HepG2 (cell line): Measurements from ENCODE around the gene NEMF. TPM values are rescaled to one million over a fixed set of nuclear protein-coding genes. Genes with fewer than 3 reads are reported as not detected.

Source experiments
- ATAC-seq: fragments of 200-7000 bp; cut with Tn5 transposase; 3 replicates; pipeline ENCODE4 v1.9.1; 2020; ENCODE audit warnings: mild to moderate bottlenecking, moderate library complexity
- BruUV-seq: library from RNA; stranded (reverse); fragments of 400-500 nt; replicated peaks from 2 replicates; lab custom pipeline; 2021; lab: Mats Ljungman, UMichigan
- CTCF ChIA-PET: fragments of 300-600 bp; formaldehyde crosslinking; extraction: SDS; loops from one replicate; lab custom pipeline; 2021; ENCODE audit warnings: low total read pairs, inconsistent platforms, low intra/inter-chr PET ratio; lab: Yijun Ruan, JAX
- POLR2A ChIA-PET: fragments of 350-600 bp; sonication (Branson Sonifier 250); formaldehyde crosslinking; loops from one replicate; lab custom pipeline; 2020; ENCODE audit warnings: antibody characterized with exemption, inconsistent platforms; lab: Yijun Ruan, JAX
- DNase-seq: peaks from one replicate; pipeline ENCODE4 v3.0.0-alpha.2; 2015; ENCODE audit warnings: low spot score
- FAIRE-seq: peaks from 3 replicates; lab custom pipeline; 2011; peaks lifted over from hg19 to GRCh38; lab: Jason Lieb, UNC
- H2AFZ ChIP-seq: one replicate; pipeline ENCODE4 v1.6.1; 2011; ENCODE audit warnings: low read length, inconsistent platforms
- H3K27ac ChIP-seq: fragments of 300-600 bp; 3 replicates; pipeline ENCODE4 v1.8.0; 2011; ENCODE audit warnings: mixed run types, mild to moderate bottlenecking, mixed read lengths, low read length, inconsistent platforms; ENCODE audit not compliant: insufficient read depth; ENCODE audit errors: extremely low read length
- H3K27me3 ChIP-seq, 2 experiments: fragments of 200-600 bp in 1 of 2; 2 replicates in 1 of 2; 3 replicates in 1 of 2; pipeline versions ENCODE4 v1.6.0 to v1.8.0; 2011; ENCODE audit warnings: low read length in 2 of 2, mild to moderate bottlenecking in 2 of 2, moderate library complexity in 2 of 2, inconsistent platforms in 1 of 2; ENCODE audit not compliant: insufficient read depth in 2 of 2, control insufficient read depth in 1 of 2
- H3K36me3 ChIP-seq, 2 experiments: fragments of 200-600 bp in 1 of 2; replicated peaks in 1 of 2; 2 replicates in 1 of 2; 3 replicates in 1 of 2; pipeline versions ENCODE4 v1.5.1 to v1.8.0; 2011; ENCODE audit warnings: low read length in 2 of 2, inconsistent platforms in 1 of 2; ENCODE audit not compliant: insufficient read depth in 2 of 2, control insufficient read depth in 1 of 2
- H3K4me1 ChIP-seq: 2 replicates; pipeline ENCODE4 v1.5.1; 2012; ENCODE audit warnings: low read length, inconsistent platforms; ENCODE audit not compliant: insufficient read depth
- H3K4me2 ChIP-seq: 2 replicates; pipeline ENCODE4 v1.6.0; 2011; ENCODE audit warnings: low read depth, low read length, inconsistent platforms
- H3K4me3 ChIP-seq, 3 experiments: fragments of 200-600 bp in 1 of 3; sonication (generic), shearing (Covaris generic) in 1 of 3; replicated peaks in 1 of 3; 2 replicates each; pipeline ENCODE4 v1.5.1; 2011 to 2016; ENCODE audit warnings: low read length in 3 of 3, inconsistent platforms in 2 of 3, low read depth in 2 of 3, mild to moderate bottlenecking in 2 of 3, control low read depth in 1 of 3, mixed read lengths in 1 of 3; ENCODE audit not compliant: insufficient read depth in 1 of 3
- H3K79me2 ChIP-seq: one replicate; pipeline ENCODE4 v1.6.1; 2011; ENCODE audit warnings: low read length, inconsistent platforms; ENCODE audit not compliant: insufficient read depth
- H3K9ac ChIP-seq: 2 replicates; pipeline ENCODE4 v1.6.0; 2011; ENCODE audit warnings: mild to moderate bottlenecking, low read depth, low read length, inconsistent platforms; ENCODE audit not compliant: insufficient read depth
- H3K9me3 ChIP-seq: 2 replicates; pipeline ENCODE4 v1.5.1; 2012; ENCODE audit warnings: mild to moderate bottlenecking, low read length
- H4K20me1 ChIP-seq: 2 replicates; pipeline ENCODE4 v1.6.0; 2011; ENCODE audit warnings: inconsistent platforms, mild to moderate bottlenecking, low read length, moderate library complexity; ENCODE audit not compliant: insufficient read depth
- ZUFSP ChIP-seq: sonication (generic); formaldehyde crosslinking; IDR thresholded peaks from 2 replicates; pipeline ENCODE4 v1.9.0; 2021; ENCODE audit warnings: missing genetic modification reagents, mild to moderate bottlenecking, borderline replicate concordance
- WGBS: methylation state at CpG from one replicate; pipeline ENCODE4 v1.1.6; 2017; ENCODE audit warnings: low lambda C conversion rate; 5-methylcytosine and 5-hydroxymethylcytosine counted together
- in situ Hi-C: cut with HindIII; loops from 2 replicates; pipeline ENCODE4 v1.10.0; 2017; ENCODE audit warnings: low pct_unique_long_range_greater_than_20kb; ENCODE audit not compliant: extremely low pct_ligation_motif_present
- intact Hi-C: fragments of 100-400 bp; cut with micrococcal nuclease; formaldehyde crosslinking; loops from one replicate; pipeline ENCODE4 v1.10.0; 2022; ENCODE audit not compliant: unreplicated experiment
- polyA plus RNA-seq, 8 experiments: library from polyadenylated mRNA; depleted of rRNA in 3 of 8; stranded (reverse) in 7 of 8; unstranded in 1 of 8; fragments of >200 nt; fragmentation: Illumina TruSeq in 4 of 8; extraction: Trizol in 4 of 8; gene quantifications; 2 replicates each; pipeline versions ENCODE4 v1.2.1 to v1.2.3, GENCODE V29; 2011 to 2016; ENCODE audit warnings: low read depth in 4 of 8, missing spikeins in 1 of 8, mixed read lengths in 1 of 8; ENCODE audit not compliant: insufficient read depth in 1 of 8
- total RNA-seq, 5 experiments: library from RNA; depleted of rRNA; stranded (reverse); fragments of >200 nt; fragmentation: Illumina TruSeq; extraction: Trizol; gene quantifications; 2 replicates each; pipeline ENCODE4 v1.2.3, GENCODE V29; 2016; ENCODE audit warnings: low read depth in 1 of 5
- TF ChIP-seq, protein P1 (sequence below): sonication (generic); formaldehyde crosslinking; IDR thresholded peaks from 2 replicates; pipeline ENCODE4 v1.5.0; 2020; ENCODE audit warnings: mild to moderate bottlenecking, missing genetic modification reagents
- TF ChIP-seq, protein P2 (sequence below): sonication (generic); formaldehyde crosslinking; IDR thresholded peaks from 2 replicates; pipeline ENCODE4 v1.9.0; 2021; ENCODE audit warnings: missing genetic modification reagents, mild to moderate bottlenecking, borderline replicate concordance
- TF ChIP-seq, protein P3 (sequence below): sonication (generic); formaldehyde crosslinking; IDR thresholded peaks from 2 replicates; pipeline ENCODE4 v1.4.0; 2020; ENCODE audit warnings: missing genetic modification reagents, borderline replicate concordance
- TF ChIP-seq, protein P4 (sequence below): sonication (generic); formaldehyde crosslinking; IDR thresholded peaks from 2 replicates; pipeline ENCODE4 v1.4.0; 2020; ENCODE audit warnings: missing genetic modification reagents, borderline replicate concordance

The NEMF gene
- total and polyA plus RNA-seq, 2 of the 13 experiments (the other 11 are each of a cell fraction or from before 2014, with no cell fraction given) = 21.3 to 57.9 TPM

DNA sequence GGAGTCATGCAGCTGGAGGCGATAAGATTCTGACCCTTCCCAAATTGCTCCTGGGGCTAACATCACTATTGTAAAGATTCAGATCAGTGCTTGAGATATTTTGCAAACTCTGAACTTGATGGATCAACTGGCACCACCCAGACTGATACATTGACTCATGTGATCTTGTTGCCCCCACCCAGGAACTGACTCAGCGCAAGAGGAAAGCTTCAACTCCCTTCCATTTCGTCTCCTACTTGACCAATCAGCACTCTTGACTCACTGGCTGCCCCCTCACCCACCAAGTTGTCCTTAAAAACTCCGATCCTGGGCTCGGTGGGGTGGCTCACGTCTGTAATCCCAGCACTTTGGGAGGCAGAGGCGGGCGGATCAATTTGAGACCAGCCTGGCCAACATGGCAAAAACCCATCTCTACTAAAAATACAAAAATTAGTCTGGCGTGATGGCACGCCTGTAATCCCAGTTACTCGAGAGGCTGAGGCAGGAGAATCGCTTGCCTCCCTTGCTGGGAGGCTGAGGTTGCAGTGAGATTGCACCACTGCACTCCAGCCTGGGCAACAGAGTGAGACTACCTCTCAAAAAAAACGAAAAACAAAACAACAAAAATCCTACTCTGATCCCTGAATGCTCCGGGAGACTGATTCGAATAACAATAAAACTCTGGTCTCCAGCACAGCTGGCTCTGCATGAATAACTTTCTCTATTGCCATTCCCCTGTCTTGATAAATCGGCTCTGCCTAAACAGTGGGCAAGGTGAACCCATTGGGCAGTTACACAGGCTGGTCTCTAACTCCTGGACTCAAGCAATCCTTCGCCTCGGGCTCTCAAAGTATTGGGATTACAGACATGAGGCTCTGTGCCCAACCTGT is 30.5 kb upstream of the NEMF start:
- intact Hi-C loops = no loop called here
- Histone ChIP-seq H2AFZ (no peak overlapping the region), H3K27me3 (no peaks in the 10 kb centered on the region; a peak in 1 of 5 replicates), H3K4me3 (no peak overlapping the region), H3K36me3 (no peaks in the 10 kb centered on the region), H3K79me2 (no peaks in the 10 kb centered on the region), H3K27ac (no peak overlapping the region), H4K20me1 (no peaks in the 10 kb centered on the region), H3K4me1 (peaks cover 25% of the 10 kb centered on the region), H3K9ac (no peak overlapping the region)
- no TSS peak for BruUV-seq
- no peak for TF ChIP-seq ZUFSP (CRISPR knock-in tag)
- TF ChIP-seq, protein P1, sequence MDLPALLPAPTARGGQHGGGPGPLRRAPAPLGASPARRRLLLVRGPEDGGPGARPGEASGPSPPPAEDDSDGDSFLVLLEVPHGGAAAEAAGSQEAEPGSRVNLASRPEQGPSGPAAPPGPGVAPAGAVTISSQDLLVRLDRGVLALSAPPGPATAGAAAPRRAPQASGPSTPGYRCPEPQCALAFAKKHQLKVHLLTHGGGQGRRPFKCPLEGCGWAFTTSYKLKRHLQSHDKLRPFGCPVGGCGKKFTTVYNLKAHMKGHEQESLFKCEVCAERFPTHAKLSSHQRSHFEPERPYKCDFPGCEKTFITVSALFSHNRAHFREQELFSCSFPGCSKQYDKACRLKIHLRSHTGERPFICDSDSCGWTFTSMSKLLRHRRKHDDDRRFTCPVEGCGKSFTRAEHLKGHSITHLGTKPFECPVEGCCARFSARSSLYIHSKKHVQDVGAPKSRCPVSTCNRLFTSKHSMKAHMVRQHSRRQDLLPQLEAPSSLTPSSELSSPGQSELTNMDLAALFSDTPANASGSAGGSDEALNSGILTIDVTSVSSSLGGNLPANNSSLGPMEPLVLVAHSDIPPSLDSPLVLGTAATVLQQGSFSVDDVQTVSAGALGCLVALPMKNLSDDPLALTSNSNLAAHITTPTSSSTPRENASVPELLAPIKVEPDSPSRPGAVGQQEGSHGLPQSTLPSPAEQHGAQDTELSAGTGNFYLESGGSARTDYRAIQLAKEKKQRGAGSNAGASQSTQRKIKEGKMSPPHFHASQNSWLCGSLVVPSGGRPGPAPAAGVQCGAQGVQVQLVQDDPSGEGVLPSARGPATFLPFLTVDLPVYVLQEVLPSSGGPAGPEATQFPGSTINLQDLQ (CRISPR knock-in tag) = no peak
- TF ChIP-seq, protein P2, sequence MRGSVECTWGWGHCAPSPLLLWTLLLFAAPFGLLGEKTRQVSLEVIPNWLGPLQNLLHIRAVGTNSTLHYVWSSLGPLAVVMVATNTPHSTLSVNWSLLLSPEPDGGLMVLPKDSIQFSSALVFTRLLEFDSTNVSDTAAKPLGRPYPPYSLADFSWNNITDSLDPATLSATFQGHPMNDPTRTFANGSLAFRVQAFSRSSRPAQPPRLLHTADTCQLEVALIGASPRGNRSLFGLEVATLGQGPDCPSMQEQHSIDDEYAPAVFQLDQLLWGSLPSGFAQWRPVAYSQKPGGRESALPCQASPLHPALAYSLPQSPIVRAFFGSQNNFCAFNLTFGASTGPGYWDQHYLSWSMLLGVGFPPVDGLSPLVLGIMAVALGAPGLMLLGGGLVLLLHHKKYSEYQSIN (CRISPR knock-in tag) = no peak
- TF ChIP-seq, protein P3, sequence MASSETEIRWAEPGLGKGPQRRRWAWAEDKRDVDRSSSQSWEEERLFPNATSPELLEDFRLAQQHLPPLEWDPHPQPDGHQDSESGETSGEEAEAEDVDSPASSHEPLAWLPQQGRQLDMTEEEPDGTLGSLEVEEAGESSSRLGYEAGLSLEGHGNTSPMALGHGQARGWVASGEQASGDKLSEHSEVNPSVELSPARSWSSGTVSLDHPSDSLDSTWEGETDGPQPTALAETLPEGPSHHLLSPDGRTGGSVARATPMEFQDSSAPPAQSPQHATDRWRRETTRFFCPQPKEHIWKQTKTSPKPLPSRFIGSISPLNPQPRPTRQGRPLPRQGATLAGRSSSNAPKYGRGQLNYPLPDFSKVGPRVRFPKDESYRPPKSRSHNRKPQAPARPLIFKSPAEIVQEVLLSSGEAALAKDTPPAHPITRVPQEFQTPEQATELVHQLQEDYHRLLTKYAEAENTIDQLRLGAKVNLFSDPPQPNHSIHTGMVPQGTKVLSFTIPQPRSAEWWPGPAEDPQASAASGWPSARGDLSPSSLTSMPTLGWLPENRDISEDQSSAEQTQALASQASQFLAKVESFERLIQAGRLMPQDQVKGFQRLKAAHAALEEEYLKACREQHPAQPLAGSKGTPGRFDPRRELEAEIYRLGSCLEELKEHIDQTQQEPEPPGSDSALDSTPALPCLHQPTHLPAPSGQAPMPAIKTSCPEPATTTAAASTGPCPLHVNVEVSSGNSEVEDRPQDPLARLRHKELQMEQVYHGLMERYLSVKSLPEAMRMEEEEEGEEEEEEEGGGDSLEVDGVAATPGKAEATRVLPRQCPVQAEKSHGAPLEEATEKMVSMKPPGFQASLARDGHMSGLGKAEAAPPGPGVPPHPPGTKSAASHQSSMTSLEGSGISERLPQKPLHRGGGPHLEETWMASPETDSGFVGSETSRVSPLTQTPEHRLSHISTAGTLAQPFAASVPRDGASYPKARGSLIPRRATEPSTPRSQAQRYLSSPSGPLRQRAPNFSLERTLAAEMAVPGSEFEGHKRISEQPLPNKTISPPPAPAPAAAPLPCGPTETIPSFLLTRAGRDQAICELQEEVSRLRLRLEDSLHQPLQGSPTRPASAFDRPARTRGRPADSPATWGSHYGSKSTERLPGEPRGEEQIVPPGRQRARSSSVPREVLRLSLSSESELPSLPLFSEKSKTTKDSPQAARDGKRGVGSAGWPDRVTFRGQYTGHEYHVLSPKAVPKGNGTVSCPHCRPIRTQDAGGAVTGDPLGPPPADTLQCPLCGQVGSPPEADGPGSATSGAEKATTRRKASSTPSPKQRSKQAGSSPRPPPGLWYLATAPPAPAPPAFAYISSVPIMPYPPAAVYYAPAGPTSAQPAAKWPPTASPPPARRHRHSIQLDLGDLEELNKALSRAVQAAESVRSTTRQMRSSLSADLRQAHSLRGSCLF (CRISPR knock-in tag) = no peak
- TF ChIP-seq, protein P4, sequence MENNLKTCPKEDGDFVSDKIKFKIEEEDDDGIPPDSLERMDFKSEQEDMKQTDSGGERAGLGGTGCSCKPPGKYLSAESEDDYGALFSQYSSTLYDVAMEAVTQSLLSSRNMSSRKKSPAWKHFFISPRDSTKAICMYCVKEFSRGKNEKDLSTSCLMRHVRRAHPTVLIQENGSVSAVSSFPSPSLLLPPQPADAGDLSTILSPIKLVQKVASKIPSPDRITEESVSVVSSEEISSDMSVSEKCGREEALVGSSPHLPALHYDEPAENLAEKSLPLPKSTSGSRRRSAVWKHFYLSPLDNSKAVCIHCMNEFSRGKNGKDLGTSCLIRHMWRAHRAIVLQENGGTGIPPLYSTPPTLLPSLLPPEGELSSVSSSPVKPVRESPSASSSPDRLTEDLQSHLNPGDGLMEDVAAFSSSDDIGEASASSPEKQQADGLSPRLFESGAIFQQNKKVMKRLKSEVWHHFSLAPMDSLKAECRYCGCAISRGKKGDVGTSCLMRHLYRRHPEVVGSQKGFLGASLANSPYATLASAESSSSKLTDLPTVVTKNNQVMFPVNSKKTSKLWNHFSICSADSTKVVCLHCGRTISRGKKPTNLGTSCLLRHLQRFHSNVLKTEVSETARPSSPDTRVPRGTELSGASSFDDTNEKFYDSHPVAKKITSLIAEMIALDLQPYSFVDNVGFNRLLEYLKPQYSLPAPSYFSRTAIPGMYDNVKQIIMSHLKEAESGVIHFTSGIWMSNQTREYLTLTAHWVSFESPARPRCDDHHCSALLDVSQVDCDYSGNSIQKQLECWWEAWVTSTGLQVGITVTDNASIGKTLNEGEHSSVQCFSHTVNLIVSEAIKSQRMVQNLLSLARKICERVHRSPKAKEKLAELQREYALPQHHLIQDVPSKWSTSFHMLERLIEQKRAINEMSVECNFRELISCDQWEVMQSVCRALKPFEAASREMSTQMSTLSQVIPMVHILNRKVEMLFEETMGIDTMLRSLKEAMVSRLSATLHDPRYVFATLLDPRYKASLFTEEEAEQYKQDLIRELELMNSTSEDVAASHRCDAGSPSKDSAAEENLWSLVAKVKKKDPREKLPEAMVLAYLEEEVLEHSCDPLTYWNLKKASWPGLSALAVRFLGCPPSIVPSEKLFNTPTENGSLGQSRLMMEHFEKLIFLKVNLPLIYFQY = no peak
- TF ChIP-seq, all 625 proteins: peak for 0
- in situ Hi-C loops = no loop called here
- Histone ChIP-seq H3K9me3 (no peaks in the 10 kb centered on the region), H3K4me2 (no peak overlapping the region)
- CTCF ChIA-PET = no interaction called here
- POLR2A ChIA-PET = interaction anchor here (0.6 kb wide), 1 partner anchor 19 kb away, joined by 5 read pairs; no protein-coding TSS in a partner anchor
- FAIRE-seq (no peak), ATAC-seq (no peak), DNase-seq (no peak)
- WGBS = 78% methylated on average over 18 of the region's 18 CpGs
